ENCODE results near the gene SIRPG.
"Not testable (repeated sequence)": the region's sequence is repeated elsewhere in the genome, so short reads cannot be mapped to it uniquely, and the experiment has no call there.

Gene SIRPG

DNA sequence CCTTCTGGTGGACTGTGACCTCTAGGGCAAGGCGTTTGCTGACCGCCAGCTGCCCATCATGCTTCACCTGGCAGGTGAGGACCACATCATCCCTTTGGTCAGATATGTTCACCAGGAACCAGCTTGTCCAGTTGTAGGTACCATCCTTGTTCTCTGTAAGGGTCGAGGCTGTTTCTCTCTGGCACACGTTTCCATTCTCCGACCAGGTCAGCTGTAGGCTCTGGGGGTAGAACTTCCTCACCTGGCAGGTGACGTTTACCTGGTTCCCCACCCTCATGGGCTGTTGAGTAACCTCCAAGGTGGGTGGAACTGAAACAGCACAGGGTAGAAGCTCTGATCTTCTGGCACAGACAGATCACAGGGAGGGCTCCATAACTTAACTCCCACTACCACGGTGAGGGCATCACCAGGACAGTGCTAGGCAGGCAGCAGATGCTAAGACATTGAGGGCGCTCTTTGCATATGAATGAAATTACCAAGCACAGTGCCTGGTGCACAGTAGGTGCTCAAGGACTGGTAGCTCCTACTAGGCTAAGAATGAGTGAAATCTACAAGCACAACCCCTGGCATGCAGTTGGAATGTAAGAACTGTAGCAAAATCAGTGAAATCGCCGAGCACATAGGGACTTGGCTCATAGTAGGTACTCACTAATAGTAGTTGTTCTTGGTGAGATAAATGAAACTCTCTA, 22.1 kb downstream of the SIRPG start:
- no peak for FAIRE-seq

DNA sequence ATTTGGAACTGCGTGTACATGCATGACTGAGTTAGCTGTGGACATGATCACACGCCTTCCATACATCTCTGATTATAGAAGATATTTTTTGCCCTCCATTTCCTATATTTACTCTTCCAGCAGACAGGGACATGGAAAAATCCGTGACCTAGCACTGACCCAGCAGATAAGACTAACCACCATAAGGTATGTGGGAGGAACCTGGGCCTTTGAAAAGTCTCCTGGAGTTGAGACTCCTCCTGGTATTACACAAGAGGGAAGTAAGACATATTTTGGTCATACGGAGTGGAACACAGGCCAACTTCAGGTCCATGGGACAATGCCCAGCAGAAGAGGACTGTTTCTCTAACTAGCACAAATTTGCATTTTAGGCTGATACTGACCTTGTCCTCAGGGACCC, 24.0 kb downstream of the SIRPG start:
- no peak for FAIRE-seq

DNA sequence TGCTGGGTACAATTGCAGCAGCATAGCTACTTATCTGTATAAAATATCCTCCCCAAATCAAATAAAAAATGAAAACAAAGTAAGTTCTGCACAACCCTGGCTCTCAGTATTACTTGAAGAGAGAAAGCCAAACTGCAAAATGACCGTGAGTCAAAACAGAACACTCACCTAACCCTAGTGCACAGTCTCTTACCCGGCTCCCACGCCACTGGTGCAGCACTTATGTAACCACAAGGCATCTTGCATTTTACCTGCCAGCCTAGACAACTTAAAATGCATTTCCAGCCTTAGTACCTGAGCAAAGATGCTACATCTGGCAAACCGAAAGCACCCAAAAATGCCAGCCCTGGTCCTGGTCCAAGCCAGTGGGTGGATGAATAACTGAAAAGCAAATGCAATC, 25.4 kb downstream of the SIRPG start:
- FAIRE-seq, result no peak

DNA sequence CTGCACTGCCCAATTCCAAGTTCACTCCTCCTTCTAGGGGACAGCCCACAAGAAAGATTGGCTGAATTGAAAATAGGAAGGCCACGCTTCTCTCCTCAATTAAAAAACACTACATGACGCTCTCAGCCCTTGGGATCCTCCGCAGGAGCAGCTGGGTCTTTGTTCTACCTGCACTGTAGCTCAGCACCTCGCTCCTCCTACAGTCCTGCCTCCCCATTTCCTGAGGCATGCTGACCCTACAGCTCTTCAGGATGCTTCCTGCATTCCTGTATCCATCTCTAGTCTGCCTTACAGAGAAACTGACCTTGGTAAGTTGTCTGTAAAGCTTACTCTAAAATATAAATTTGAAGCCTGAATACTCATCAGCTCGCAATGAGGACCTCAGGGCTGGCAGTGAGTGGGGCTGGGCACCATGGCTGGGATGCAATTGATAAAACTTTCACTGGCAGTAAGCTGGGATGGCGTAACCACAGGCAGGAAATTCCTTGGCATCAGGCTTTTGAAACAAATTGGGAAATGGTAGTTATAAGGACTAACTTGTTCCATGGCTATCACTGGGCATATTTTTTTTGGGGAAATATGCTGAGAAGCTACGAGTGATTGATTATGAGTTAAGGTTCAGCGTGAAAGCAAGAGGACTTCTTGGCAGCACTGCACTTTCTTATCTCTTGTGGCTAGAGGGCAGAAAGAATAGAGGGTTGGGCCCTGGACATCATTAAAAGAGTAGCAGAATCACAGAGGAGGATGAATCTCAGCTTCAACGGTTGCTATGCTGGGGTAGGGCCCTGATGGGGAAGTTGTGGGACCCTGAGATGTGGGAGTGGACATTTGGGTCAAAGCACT, 26.0 kb downstream of the SIRPG start:
- no peak for FAIRE-seq

DNA sequence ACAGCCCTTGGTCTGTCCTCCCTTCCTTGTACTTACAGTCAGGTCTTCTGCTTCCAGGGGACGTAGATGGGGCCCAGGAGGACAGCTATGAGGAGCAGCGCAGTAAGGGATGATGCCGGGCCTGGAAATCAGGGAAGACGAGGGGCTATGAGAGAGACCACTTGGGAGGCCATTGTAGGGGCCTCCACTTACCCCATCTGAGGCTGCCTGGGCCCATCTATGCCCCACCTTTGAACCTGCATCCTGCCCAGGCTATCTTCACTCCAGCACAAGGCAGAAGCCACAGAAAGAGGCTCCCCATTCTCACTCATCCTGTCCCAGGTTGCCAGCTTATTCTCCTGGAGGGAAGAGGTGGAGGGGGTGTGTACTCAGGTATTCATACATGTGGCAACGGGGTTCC, 27.4 kb downstream of the SIRPG start:
- no peak for FAIRE-seq

DNA sequence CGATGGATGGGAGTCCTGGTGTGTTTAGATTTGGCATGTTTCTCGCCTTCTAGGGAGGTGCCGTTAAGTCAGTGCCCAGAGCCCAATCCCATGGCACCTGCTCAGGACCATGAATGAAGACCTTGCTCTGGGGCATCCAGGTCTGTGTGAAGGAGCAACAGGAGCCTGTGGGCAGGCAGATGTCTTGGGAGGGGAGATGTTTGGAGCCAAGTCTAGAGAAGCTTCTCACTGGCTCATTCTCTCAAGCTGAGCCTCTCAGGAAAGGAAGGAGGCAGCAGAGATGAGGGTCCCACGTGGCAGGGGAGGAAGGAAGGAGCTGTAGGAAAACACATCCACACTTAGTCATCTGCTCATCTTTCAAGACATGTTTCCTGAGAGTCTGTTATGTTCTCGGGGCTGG, 28.3 kb downstream of the SIRPG start:
- FAIRE-seq, result no peak

DNA sequence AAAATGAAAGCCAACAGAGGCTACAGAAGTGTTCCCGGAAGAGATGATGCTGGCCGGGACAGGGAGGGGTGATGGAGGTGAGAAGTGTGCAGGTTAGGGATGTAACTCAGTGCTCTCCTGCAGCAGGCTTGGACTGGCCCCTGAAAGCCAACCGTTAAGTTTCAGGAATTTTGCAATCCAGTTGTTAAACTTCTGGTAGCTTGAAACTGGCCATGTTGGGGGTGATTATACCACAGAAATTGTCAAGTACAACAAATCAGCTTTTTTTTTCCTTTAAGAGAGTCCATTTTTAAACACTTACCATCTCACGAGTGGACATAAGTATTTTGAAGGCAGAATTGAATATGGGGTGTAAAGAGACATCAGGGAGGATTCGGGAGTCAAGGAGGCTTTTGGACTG, 29.0 kb downstream of the SIRPG start:
- no peak for FAIRE-seq

DNA sequence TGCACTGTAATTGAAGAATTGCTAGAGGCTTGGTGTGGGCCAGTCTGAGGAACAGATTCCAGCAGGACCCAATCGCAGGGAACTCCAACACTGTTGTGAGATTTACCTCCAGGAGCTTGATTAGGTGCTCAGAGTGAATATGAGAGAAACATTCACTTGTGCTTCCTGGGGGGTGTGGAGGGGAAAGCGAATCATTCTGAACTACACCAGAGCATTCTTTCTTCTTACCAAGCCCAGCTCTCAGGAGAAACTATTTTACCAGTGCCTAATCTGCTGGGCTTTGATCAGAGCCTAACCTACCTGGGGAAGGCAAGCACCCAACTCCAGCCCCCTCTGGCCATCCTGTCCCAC, 30.4 kb downstream of the SIRPG start:
- no peak for FAIRE-seq

DNA sequence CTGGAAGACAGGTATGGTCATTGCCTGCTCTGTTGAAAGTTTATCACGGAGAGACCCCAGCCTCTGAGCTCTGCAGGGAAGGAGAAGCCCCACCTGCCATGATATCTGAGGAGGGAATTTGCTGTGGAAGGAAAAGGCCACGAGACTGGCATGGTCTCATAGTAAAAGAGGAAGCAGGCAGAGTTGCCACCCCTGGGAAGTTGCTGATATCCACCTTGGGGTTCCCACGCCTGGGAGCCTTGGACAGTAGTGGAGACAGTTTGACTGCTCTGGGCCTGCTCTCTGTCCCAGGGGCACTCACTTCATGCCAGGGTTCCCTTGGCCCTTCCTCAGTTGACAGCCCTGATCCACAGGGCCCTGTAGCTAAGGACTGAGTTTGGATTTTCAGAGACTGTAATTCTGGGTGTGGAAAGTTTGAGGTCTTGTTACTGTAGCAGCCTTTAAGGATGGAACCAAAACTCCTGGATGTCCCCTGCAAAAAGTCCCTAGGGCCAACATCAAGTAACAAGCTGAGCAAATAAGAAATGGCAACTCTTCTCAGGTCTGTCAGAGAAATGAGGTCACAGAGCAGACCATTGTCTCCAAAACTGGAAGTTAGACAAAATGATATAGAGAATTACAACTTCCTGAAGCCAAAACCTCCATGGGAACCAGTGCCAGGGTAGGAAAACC, 30.9 kb downstream of the SIRPG start:
- no peak for FAIRE-seq

DNA sequence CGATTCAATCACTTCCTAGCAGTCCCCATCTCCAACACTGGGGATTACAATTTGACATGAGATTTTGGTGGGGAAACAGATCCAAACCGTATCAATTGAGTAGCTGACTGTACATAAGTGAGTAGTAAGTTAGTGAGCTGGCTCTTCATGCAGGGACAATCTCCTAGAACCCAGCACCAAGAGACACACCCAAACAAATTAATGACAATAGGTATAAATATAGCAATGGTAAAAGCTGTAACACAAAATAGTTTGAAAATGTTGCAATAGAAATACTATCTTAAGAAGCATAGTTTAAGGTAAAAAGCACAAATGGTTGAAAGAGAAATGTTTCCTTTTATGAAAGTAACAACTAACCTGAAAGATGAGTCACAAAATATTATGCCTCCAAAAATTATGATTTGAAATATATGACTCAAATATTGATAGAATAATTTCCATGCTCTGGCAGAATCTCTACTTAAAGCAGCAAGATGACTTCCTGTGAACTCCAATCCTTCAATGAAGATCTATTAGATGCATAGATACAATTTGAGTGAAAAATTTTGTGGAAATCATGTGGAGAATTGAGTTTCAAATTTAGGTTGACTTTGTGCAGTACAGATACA, 32.4 kb downstream of the SIRPG start:
- FAIRE-seq, result no peak

DNA sequence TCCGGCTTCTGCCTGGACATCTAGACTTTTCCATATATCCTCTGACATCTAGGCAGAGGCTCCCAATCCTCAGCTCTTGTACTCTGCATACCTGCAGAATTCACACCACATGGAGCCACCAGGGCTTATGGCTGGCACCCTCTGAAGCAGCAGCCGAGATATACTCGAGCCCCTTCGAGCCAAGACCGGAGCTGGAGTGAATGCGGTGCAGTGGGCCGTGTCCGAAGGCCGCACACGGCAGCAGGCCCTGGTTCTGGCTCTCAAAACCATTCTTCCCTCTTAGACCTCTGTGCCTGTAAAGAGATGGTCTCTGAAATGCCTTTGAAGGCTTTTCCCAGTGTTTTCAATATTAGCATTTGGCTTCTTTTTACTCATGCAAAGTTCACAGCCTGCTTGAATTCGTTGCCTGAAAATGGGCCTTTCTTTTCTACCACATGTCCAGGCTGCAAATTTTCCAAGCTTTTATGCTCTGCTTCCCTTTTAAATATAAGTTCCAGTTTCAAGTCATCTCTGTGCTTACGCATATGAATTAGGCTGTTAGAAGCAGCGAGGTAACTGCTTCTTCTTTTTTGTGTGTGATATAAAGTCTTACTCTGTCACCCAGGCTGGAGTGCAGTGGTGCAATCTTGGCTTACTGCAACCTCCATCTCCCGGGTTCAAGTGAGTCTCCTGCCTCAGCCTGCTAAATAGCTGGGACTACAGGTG, 33.9 kb downstream of the SIRPG start:
- no peak for FAIRE-seq

DNA sequence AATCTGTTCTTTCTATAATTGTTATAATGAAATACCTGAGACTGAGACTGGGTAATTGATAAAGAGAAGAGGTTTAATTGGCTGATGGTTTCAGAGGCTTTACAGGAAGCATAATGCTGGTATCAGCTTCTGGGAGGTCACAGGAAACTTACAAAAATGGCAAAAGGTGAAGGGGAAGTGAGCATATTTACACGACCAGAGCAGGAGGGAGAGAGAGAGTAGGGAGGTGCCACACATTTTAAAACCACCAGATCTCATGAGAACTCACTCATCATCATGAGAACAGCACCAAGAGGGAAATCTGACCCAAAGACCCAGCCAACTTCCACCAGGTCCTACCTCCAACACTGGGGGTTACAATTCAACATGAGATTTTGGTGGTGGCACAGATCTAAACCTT, 35.1 kb downstream of the SIRPG start:
- FAIRE-seq, result no peak

DNA sequence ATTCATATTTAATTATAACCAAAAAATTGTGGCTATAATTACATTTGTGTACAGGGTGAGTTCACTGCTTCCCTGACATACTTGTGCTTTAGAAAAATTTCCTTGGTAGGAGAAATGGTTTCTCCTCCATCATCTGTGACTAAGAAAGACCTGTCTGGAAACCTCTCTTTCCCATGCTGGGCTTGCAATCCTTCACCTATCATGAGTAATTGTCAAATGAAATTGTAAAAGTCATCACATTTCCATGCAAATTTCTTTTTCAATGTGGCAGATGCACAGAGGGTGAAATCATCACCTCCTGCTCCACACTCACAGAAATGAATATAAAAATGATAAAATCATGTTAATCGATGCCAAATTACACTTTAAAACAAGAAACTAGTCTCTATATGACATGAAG, 36.3 kb downstream of the SIRPG start:
- no peak for FAIRE-seq

DNA sequence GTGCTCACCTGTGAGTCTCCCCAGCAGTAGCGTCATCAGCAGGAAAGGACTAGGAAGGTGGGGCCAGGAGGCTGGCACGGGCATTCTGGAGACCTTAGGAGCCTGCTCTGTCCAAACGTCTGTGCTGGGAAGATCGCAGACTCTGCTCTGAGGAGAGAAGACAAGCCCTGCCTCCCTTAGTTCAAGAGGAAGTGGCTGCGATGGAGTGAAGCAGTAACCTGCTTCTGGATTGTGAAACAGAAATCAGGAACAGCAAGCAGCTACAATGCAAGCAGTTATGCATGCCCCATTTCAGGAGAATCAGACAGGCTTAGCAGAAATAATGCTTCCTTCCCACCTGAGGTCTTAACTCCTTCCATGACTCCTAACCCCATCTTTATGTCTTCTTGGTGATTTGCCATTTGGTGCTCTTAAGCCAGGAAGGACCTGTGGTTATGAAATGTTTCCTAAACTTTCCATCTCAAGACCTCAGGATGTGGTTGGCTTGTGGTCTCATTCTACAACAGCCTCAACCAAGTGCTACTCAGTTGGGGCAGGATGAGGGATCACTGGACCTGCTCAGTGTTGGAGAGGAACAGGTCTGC, 37.6 kb downstream of the SIRPG start, which contains the start of gene SIRPB1:
Gene SIRPB1 (minus strand): TSS at position 149 of the 584 bp plus-strand sequence. CDS start 65 bp downstream, at position 84.
- FAIRE-seq, result no peak

DNA sequence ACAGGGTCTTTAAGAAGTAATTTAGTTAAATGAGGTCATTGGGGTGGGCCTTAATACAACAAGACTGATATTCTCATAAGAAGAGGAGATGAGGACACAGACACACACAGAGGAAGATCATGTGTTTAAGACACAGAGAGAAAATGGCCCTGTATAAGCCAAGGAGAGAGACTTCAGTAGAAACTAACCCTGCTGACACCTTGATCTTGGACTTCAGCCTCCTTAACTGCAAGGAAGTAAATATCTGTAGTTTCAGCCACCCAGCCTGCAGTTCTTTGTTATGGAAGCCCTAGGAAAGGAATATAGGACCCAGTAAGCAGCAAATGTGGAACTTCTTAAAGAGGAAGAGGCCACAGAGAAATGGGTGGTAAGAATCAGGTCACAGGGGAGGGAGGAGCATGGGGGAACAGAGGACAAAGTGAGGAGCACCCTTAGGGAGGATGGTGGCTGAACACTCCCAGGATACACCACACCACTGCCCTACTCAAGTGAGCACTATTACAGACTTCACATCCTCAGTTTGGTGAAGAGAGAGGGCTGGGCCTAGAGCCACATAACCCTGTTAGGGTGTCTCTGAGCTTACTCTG, 38.5 kb downstream of the SIRPG start:
- no peak for FAIRE-seq

DNA sequence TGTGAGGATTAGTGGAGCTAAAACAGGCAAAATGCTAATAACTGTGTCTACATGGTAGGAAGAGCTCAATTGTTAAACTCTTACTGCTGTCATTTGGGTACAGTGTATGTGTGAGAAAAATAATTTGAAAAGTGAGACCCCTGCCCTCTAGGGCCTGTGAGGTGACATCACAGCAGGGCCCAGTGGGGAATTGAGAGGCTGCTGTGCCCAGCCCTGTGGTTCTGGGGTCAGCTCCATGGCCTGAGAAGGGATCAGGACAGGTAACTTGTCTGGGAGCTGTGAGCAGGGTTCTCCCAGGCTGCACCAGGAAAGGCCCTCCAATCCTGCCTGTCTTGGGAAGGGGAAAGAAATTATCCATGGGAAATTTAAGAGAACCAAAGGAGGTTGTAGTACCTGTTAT, 39.1 kb downstream of the SIRPG start:
- FAIRE-seq, result no peak

DNA sequence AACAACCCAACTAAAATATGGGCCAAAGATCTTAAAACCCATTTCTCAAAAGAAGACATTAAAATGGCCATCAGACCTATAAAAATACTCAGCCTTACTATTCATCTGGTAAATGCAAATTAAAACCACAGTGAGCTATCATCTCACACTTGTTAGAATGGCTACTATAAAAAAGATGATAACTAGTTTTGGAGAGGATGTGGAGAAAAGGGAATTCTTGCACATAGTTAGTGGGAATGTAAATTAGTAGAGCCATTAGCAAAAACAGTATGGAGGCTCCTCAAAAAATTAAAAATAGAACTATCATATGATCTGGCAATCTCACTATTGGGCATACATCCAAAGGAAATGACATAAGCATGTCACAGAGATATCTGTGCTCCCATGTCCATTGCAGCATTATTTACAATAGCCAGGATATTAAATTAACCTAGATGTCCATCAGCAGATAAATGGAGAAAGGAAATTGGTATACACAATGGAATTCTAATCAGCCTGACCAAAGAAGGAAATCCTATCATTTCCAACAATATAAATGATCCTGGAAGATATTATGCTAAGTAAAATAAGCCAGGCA, 40.6 kb downstream of the SIRPG start:
- no peak for FAIRE-seq

DNA sequence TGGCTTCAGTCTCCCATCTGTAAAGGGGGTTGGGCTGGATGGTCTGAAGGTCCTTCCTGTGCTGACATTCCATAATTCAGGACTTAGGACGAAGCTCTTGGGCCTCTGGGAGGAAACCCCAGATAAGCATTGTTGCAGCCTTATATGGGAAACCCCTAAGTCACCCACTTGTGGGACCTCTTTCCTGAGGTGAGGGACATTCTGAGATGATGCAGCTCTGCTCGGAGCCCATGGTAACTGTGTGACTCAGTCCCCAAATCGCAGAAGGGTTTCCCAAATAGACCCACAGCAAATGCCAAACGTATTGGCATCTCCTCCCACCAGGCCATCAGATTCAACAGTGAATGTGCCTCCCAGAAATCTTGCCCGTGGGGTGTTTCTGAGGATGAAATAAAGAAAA, 47.2 kb downstream of the SIRPG start:
- FAIRE-seq, result not testable (repeated sequence)

DNA sequence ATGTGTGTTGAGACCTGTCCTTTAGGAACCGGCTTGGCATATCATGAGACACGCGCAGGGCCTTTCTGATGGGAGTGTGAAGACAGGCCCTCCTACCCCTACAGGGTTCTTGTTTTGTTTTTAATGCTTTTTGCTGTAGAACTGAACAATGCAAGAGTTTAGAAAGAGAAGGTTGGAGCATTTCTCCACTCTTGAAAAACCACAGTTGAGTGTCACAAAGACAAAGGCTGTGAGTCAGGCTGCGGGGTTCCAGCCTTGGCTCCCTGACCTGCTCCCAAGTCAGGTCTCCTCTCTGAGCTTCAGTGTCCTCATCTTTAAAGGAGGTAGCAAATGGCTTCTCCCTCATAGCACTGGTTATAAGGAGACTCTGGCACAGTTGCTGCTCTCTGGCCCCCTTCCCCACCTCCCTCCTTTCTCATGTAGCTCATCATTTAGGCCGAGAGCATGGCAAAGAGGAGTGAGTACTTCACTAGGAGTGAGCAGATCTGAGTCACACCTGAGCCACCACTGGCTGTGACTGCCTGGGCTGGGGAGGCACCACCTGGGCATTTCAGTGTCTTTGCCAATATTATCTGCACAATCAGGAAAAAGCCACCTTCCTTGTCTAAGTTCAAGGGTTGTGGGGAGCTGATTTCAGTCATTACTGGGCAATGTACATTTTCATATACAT, 48.8 kb downstream of the SIRPG start:
- FAIRE-seq, result not testable (repeated sequence)

DNA sequence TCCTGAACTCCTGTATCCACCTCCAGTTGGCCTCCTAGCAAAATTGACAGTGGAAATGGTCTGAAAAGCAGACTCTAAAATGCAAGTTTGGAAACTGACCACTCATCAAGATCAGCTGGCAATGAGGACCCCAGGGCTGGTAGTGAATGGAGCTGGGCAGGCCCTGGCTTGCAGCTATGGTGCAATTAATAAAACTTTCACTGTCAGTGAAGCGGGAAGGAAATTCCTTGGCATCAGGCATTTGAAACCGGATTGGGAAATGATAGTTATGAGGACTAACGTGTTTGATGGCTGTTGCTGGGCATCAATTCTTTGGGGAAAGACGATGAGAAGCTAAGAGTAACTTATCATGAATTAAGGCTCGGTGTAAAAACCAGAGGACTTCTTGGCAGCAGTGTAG, 56.8 kb downstream of the SIRPG start:
- FAIRE-seq, result no peak

DNA sequence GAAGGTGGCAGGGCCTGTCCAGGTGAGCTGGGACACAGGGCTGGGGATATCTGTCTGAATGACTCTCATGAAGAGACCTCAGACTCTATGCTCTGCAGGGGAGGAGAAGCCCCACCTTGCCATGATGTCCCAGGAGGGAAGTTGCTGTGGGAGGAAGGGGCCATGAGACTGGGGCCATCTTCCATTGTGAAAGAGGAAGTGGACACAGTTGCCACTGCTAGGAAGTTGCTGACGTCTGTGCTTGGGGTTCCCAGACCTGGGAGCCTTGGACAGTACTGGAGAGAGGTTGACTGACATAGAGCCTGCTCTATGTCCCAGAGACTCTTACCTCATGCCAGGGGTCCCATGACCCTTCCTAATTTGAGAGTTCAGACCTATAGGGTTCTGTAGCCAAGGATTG, 62.2 kb downstream of the SIRPG start:
- no peak for FAIRE-seq
